K562 (cell line): Measurements from ENCODE around the gene CCDC9B. TPM values are rescaled to one million over a fixed set of nuclear protein-coding genes. Genes with fewer than 3 reads are reported as not detected.

Experiments
- BCL6 ChIP-seq: fragments of 250-450 bp; sonication (Bioruptor Pico); IDR thresholded peaks from 2 replicates; pipeline ENCODE4 v1.4.0; 2020
- CCNT2 ChIP-seq: IDR thresholded peaks from 2 replicates; pipeline ENCODE4 v1.6.1; 2011; ENCODE audit warnings: borderline replicate concordance, low read depth, mild to moderate bottlenecking, moderate library complexity, mixed read lengths, low read length; ENCODE audit not compliant: insufficient read length; ENCODE audit errors: extremely low read depth
- DNMT1 ChIP-seq: fragments of 450-650 bp; IDR thresholded peaks from 2 replicates; pipeline ENCODE4 v1.6.1; 2016; ENCODE audit warnings: antibody characterized with exemption, mild to moderate bottlenecking
- HDAC6 ChIP-seq: IDR thresholded peaks from 2 replicates; pipeline ENCODE4 v1.6.1; 2012; ENCODE audit warnings: low read depth, mild to moderate bottlenecking, control low read depth, inconsistent platforms, low read length, moderate library complexity
- KLF13 ChIP-seq: fragments of 450-650 bp; IDR thresholded peaks from 2 replicates; pipeline ENCODE4 v1.6.1; 2016; ENCODE audit warnings: missing genetic modification characterization, low read depth, mild to moderate bottlenecking, missing compliant biosample characterization, moderate library complexity, borderline replicate concordance
- MCM2 ChIP-seq: fragments of 450-650 bp; IDR thresholded peaks from 2 replicates; pipeline ENCODE4 v1.6.1; 2017; ENCODE audit warnings: low read depth, mild to moderate bottlenecking
- RB1 ChIP-seq: fragments of 450-650 bp; IDR thresholded peaks from 2 replicates; pipeline ENCODE4 v1.6.1; 2017; ENCODE audit warnings: low read depth, mild to moderate bottlenecking
- RCOR1 ChIP-seq, 2 experiments: IDR thresholded peaks; 2 replicates each; pipeline ENCODE4 v1.6.1; 2012; ENCODE audit warnings: low read depth in 2 of 2, low read length in 2 of 2, borderline replicate concordance in 1 of 2, improper control_type of control experiment in 1 of 2
- RUNX1 ChIP-seq: sonication (generic); IDR thresholded peaks from 2 replicates; pipeline ENCODE4 v1.6.1; 2016; ENCODE audit warnings: antibody characterized with exemption, low read depth
- SETDB1 ChIP-seq: IDR thresholded peaks from one replicate; pipeline ENCODE4 v1.6.1; 2012; ENCODE audit warnings: low read length, control low read depth, inconsistent platforms
- USF2 ChIP-seq: sonication (generic); formaldehyde crosslinking; IDR thresholded peaks from 2 replicates; pipeline ENCODE4 v1.5.0; 2020; ENCODE audit warnings: missing genetic modification reagents
- ZFP36 ChIP-seq: fragments of 150-350 bp; IDR thresholded peaks from 2 replicates; pipeline ENCODE4 v1.6.1; 2018; ENCODE audit warnings: low read length, low read depth; ENCODE audit not compliant: partially characterized antibody
- ZNF12 ChIP-seq: sonication (generic); formaldehyde crosslinking; IDR thresholded peaks from 2 replicates; pipeline ENCODE4 v1.4.0; 2020; ENCODE audit warnings: mild to moderate bottlenecking, missing genetic modification reagents
- ZNF197 ChIP-seq: fragments of 200-800 bp; sonication (Bioruptor generic); IDR thresholded peaks from 2 replicates; pipeline ENCODE4 v1.6.1; 2016; ENCODE audit warnings: low read depth, missing genetic modification characterization, missing compliant biosample characterization
- ZNF316 ChIP-seq: fragments of 450-650 bp; IDR thresholded peaks from 2 replicates; pipeline ENCODE4 v1.6.1; 2016
- ZNF518B ChIP-seq: fragments of 250-450 bp; sonication (Bioruptor Pico); IDR thresholded peaks from 2 replicates; pipeline ENCODE4 v1.5.0; 2021; ENCODE audit warnings: mild to moderate bottlenecking, moderate library complexity
- polyA plus RNA-seq, 8 experiments: library from polyadenylated mRNA; depleted of rRNA in 4 of 8; stranded (reverse) in 5 of 8; unstranded in 3 of 8; fragments of >200 nt; fragmentation: Nextera tagmentation in 2 of 8; fragmentation: Illumina TruSeq in 1 of 8; extraction: Ambion mirVana in 2 of 8; extraction: Trizol in 1 of 8; gene quantifications; 2 replicates each; pipeline versions ENCODE4 v1.2.1 to v1.2.3, GENCODE V29; 2011 to 2014; ENCODE audit warnings: inconsistent platforms in 1 of 8, missing spikeins in 1 of 8
- total RNA-seq, 7 experiments: library from RNA; depleted of rRNA in 6 of 7; stranded (reverse); fragments of >200 nt in 6 of 7; fragmentation: Illumina TruSeq in 2 of 7; extraction: Trizol in 2 of 7; gene quantifications; 2 replicates each; pipeline versions ENCODE4 v1.2.1 to v1.2.3, GENCODE V29; 2011 to 2021; ENCODE audit warnings: low replicate concordance in 1 of 7
- TF ChIP-seq, protein P1 (sequence below): sonication (generic); formaldehyde crosslinking; IDR thresholded peaks from 2 replicates; pipeline ENCODE4 v1.8.1; 2022; ENCODE audit warnings: missing genetic modification reagents

The CCDC9B gene
- total and polyA plus RNA-seq, 9 of the 15 experiments (the other 6 are each of a cell fraction or from before 2014, with no cell fraction given): 0.01 to 0.47 (median 0.15) TPM; not detected in 1

DNA sequence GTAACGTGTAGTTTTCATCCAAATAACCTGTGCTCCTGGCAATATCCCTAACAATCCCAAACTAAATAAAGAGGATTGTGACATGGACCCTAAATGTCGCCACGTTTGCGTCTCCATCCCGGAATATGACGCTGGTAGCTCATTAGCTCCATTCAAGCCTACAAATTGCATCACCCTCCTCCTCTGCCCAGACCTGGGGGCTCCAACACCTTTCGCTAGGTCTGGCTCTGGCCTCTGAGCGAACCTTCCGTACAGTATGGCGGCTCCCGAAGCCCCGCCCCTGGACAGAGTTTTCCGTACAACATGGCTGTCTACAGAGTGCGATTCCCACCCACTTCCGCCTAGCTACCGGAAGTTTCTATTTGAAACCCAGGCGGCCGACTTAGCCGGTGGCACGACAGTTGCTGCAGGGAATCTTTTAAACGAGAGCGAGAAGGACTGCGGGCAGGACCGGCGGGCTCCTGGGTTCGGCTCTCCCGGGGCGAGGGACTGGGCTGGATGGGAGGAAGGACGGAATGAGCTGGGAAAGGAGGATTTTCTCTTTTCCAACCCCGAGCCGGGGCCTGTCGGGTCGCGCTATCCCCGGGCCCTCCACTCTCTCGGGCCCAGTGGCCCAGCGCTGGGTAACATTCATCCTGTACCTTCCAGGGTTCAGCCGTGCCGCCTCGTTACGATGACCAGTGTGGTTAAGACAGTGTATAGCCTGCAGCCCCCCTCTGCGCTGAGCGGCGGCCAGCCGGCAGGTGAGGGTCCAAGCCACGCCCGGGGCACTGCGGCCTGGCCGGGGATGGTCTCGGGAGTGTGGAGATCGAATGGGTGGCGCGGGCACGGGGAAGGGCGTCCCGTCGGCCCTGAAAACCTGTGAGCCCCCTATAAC is 42.1 kb upstream of the CCDC9B start, which contains the start of gene KNSTRN (continued):
- TF ChIP-seq MCM2 (no peak), RB1 (peak; percentile 66; the same call in 1 of the 2 replicates), ZNF197 (peak; percentile 82), BCL6 (no peak), ZNF12 (CRISPR knock-in tag) (no peak), KLF13 (tag) (no peak), CCNT2 (no peak), ZFP36 (no peak), HDAC6 (no peak), RUNX1 (0 out of 2 replicates have a peak, but pooled peaks have one; percentile 29), DNMT1 (no peak), ZNF518B (CRISPR knock-in tag) (no peak), ZNF316 (0 out of 2 replicates have a peak, but pooled peaks have one; percentile 9), SETDB1 (no peak), RCOR1 (IDR thresholded peaks at IDR 0.05; ENCODE audit: borderline replicate concordance in 1 of 2, low read depth in 2 of 2, low read length in 2 of 2) (no peak), USF2 (CRISPR knock-in tag) (no peak)
- TF ChIP-seq, protein P1, sequence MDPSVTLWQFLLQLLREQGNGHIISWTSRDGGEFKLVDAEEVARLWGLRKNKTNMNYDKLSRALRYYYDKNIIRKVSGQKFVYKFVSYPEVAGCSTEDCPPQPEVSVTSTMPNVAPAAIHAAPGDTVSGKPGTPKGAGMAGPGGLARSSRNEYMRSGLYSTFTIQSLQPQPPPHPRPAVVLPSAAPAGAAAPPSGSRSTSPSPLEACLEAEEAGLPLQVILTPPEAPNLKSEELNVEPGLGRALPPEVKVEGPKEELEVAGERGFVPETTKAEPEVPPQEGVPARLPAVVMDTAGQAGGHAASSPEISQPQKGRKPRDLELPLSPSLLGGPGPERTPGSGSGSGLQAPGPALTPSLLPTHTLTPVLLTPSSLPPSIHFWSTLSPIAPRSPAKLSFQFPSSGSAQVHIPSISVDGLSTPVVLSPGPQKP (CRISPR knock-in tag): no peak
